ENCODE results near the gene DNAJC27.

DNA sequence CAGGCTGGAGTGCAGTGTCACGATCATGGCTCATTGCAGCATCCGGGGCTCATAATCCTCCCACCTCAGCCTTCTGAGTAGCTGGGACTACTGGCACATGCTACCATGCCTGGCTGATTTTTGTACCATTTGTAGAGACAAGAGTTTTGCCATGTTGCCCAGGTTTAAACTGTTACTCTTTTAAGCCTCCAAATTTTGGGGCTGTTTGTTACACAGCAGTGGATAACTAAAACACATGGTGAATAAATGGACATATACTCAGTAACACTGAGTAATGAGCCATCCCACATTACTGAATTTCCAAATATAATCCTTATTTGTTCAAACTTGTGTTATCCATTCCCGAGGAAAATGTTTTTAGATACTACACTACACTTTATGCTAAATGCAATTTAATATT, 61.5 kb downstream of the DNAJC27 start:
- TF ChIP-seq CTCF (IDR thresholded peaks at IDR 0.05; ENCODE audit: low read length) = no peak
- TF ChIP-seq EZH2 (IDR thresholded peaks at IDR 0.05; ENCODE audit: borderline replicate concordance, low read length) = no peak

Data from OCI-LY1 (cell line).